SK-N-MC (cell line): ENCODE data around the gene GSTM4.
"Not testable (repeated sequence)": the region's sequence is repeated elsewhere in the genome, so short reads cannot be mapped to it uniquely, and the experiment has no call there.

Experiments used
- DNase-seq: peaks from one replicate; pipeline ENCODE4 v3.0.0-alpha.2; 2011; ENCODE audit warnings: low read depth, low spot score
- H3K27ac ChIP-seq: fragments of 200-600 bp; sonication (generic); 2 replicates; pipeline ENCODE4 v1.5.1; 2016; ENCODE audit warnings: mixed run types
- H3K36me3 ChIP-seq: fragments of 200-600 bp; sonication (generic); 2 replicates; pipeline ENCODE4 v1.6.1; 2017; ENCODE audit warnings: antibody characterized with exemption, low read length, mixed read lengths; ENCODE audit not compliant: insufficient read depth
- H3K4me3 ChIP-seq: fragments of 200-600 bp; sonication (generic); 2 replicates; pipeline ENCODE4 v1.5.1; 2016
- H3K9ac ChIP-seq: fragments of 200-600 bp; sonication (generic); 2 replicates; pipeline ENCODE4 v1.8.0; 2017; ENCODE audit warnings: mixed run types, mixed read lengths; ENCODE audit not compliant: insufficient read length
- H3K9me3 ChIP-seq: fragments of 200-600 bp; sonication (generic); 2 replicates; pipeline ENCODE4 v1.6.1; 2017; ENCODE audit warnings: low read depth, mild to moderate bottlenecking, antibody characterized with exemption, low read length, moderate library complexity, mixed read lengths
- EZH2 ChIP-seq: fragments of 200-600 bp; sonication (generic); IDR thresholded peaks from one replicate; pipeline ENCODE4 v1.6.1; 2017; ENCODE audit warnings: antibody characterized with exemption
- FOXP2 ChIP-seq: optimal IDR thresholded peaks from 2 replicates; pipeline ENCODE3; 2011; ENCODE audit warnings: mild to moderate bottlenecking, moderate library complexity; ENCODE audit not compliant: insufficient read depth; ENCODE audit errors: extremely low read length, control extremely low read depth
- POLR2AphosphoS5 ChIP-seq: IDR thresholded peaks from 2 replicates; pipeline ENCODE4 v1.6.1; 2012; ENCODE audit warnings: mild to moderate bottlenecking, low read depth, low read length, borderline replicate concordance

Gene GSTM4

GRCh38 chr1:109667452-109668122 is 11.7 kb downstream of the GSTM4 start, which contains the start of gene GSTM2:
GSTM2 (plus strand) TSS chr1:109668057; CDS start chr1:109668116, 59 bp downstream.
- DNase-seq: peak; percentile 51
- Histone ChIP-seq H3K27ac (peak within 1 kb of the TSS; percentile 71; the same call in 1 of the 2 replicates), H3K4me3 (peak within 1 kb of the TSS; percentile 82), H3K36me3 (peaks cover 15% of the 10 kb centered on the region; the same call in 1 of the 2 replicates), H3K9ac (peak within 1 kb of the TSS; percentile 78), H3K9me3 (no peaks in the 10 kb centered on the region)
- TF ChIP-seq EZH2 (no peak), POLR2AphosphoS5 (peak; percentile 70), FOXP2 (peak; percentile 34)

DNA sequence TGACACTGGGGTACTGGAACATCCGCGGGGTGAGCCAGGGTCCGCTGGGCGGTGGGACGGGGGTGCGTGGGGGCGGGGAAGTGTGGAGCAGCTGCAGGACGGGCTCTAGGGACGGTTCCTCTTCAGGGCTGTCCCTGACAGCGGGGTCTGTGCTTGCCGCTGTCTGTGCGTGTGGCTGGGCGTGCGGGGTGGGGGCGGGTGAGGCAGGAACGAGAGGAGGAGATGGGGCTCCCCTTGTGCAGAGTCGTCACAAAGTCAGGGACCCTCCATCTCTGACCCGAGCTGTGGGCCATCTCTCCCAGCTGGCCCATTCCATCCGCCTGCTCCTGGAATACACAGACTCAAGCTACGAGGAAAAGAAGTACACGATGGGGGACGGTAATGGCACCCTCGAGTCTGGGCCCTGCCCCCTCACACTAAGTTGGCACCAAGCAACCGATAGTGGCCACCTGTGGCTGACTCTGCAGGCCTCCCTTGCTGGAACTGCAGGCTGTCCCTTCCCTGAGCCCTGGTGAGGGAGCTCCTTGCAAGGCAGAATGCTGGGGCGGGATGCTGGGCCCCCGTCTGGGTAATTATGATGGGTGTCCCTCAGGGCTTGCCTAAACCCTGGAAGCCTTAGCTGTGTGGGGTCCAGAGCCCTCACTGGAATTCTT is 12.3 kb downstream of the GSTM4 start:
- no peak for DNase-seq
- H3K36me3 ChIP-seq: peaks cover 15% of the 10 kb centered on the region; the same call in 1 of the 2 replicates
- H3K9ac ChIP-seq: peak overlapping the region; percentile 51
- no peaks in the 10 kb centered on the region for H3K9me3 ChIP-seq
- no peak for TF ChIP-seq FOXP2
- peak overlapping the region; percentile 82 for H3K4me3 ChIP-seq
- H3K27ac ChIP-seq: no peak overlapping the region

DNA sequence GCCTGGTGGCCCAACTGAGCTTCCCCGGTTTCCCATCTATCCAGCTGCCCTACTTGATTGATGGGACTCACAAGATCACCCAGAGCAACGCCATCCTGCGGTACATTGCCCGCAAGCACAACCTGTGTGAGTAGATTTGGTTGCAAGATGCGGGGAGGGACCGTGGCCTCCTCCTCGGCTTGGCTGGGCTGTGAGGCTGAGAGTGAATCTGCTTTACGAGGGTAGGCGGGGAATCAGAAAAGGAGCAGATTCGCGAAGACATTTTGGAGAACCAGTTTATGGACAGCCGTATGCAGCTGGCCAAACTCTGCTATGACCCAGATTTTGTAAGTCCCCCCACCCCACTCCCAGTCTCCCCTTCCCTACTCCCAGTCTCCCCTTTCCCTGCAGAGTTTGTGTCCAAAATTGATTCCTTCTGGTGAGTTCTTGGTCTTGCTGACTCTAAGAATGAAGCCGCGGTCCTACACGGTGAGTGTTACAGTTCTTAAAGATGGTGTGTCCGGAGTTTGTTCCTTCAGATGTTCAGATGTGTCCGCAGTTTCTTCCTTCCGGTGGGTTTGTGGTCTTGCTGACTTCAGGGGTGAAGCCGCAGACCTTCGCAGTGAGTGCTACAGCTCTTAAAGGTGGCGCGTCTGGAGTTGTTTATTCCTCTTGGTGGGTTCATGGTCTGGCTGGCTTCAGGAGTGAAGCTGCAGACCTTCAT is 13.5 kb downstream of the GSTM4 start:
- Histone ChIP-seq H3K4me3 (no peak overlapping the region), H3K9me3 (no peaks in the 10 kb centered on the region), H3K36me3 (peaks cover 15% of the 10 kb centered on the region; the same call in 1 of the 2 replicates), H3K9ac (no peak overlapping the region), H3K27ac (no peak overlapping the region)
- TF ChIP-seq EZH2 (no peak), POLR2AphosphoS5 (no peak), FOXP2 (no peak)
- no peak for DNase-seq

DNA sequence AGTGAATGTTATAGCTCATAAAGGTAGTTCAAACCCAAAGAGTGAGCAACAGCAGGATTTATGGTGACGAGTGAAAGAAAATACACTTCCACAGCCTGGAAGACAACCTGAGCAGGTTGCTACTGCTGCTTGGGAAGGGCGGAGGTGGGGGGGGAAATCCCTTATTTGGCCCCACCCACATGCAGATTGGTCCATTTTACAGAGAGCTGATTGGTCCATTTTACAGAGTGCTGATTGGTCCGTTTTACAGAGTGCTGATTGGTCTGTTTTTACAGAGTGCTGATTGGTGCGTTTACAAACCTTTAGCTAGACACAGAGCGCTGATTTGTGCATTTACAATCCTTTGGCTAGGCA is 14.0 kb downstream of the GSTM4 start:
- not testable (repeated sequence) for H3K4me3 ChIP-seq, H3K9me3 ChIP-seq, H3K9ac ChIP-seq, H3K27ac ChIP-seq, DNase-seq
- H3K36me3 ChIP-seq: peaks cover 15% of the 10 kb centered on the region; the same call in 1 of the 2 replicates

DNA sequence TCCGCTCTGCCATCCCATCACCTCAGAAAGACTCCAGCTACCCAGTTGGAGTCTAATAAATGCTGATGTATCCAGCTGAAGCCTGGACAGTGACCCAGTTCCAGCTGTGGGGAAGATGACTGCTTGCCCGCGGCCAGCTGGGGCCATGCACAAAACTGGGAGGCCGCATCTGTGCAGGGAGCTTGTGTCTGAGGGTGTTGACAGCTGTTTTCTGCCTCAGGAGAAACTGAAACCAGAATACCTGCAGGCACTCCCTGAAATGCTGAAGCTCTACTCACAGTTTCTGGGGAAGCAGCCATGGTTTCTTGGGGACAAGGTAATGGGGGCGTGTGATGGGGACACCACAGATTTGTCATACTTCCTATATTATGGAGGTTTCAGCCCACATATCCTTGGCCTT is 15.2 kb downstream of the GSTM4 start:
- Histone ChIP-seq H3K27ac (no peak overlapping the region), H3K36me3 (peaks cover 15% of the 10 kb centered on the region; the same call in 1 of the 2 replicates), H3K4me3 (no peak overlapping the region), H3K9me3 (no peaks in the 10 kb centered on the region), H3K9ac (no peak overlapping the region)
- no peak for DNase-seq
- no peak for TF ChIP-seq EZH2
- TF ChIP-seq FOXP2: no peak
- no peak for TF ChIP-seq POLR2AphosphoS5

DNA sequence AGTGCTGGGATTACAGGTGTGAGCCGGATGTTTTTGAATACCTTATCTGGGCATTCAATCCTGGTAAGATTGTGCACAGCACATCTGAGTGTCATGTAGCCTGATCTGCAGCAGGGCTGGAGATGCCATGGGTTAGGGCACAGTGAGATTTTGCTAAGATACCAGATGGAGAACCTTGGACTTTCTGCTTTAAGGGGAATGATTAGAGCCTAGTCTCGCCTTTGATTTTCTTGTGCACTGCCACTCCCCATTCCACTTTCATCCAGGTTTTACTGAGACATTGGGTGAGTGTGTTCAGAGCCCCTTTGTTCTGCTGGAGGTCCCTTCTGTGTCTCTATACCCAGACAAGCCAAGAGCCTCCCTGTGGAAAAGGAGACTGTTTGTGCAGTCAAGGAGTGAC is 18.0 kb downstream of the GSTM4 start:
- not testable (repeated sequence) for H3K9me3 ChIP-seq, DNase-seq, H3K27ac ChIP-seq, H3K9ac ChIP-seq, H3K4me3 ChIP-seq
- peaks cover 15% of the 10 kb centered on the region; the same call in 1 of the 2 replicates for H3K36me3 ChIP-seq

- H3K27ac ChIP-seq, H3K9ac ChIP-seq, H3K36me3 ChIP-seq, H3K4me3 ChIP-seq, H3K9me3 ChIP-seq, DNase-seq: not testable (repeated sequence)
Observed at GRCh38 chr1:109676683-109677381, 20.9 kb downstream of the GSTM4 start.

DNA sequence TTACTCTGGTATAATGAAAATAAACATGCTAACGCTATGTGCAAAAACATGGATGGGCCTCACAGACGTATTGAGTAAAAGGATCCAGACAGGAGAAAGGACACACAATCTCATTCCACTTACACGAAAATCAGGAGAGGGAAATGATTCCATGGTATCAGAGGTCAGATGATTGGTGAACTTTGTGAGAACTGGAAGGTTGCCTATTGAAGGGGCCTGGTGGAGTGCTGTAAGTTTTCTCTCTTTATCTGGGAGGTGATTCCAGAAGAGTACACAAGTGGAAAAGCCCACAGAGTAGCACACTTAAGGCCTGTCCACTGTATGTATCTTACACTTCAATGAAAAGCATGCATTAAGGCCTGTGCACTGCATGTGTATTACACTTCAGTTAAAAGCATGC is 21.6 kb downstream of the GSTM4 start:
- H3K27ac ChIP-seq: no peak overlapping the region
- no peak overlapping the region for H3K4me3 ChIP-seq
- TF ChIP-seq POLR2AphosphoS5: no peak
- no peak for TF ChIP-seq EZH2
- TF ChIP-seq FOXP2: no peak
- no peak for DNase-seq
- no peaks in the 10 kb centered on the region for H3K9me3 ChIP-seq
- H3K9ac ChIP-seq: no peak overlapping the region
- no peaks in the 10 kb centered on the region; the same call in 1 of the 2 replicates for H3K36me3 ChIP-seq

DNA sequence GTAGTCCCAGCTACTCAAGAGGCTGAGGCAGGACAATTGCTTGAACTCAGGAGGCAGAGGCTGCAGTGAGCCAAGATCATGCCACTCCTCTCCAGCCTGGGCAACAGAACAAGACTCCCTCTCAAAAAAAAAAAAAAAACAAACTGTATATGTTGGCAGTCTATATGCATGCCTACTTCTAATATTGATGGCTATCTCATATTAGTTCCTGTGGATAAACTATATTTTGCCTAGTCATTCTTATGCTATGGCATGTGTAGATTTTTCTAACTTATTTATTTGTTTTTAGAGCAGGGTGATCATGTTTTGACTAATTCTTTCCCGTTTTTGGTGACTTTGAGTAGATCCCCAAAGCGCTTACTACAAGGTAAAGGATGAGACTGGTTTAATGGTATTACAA is 22.7 kb downstream of the GSTM4 start:
- H3K27ac ChIP-seq, DNase-seq, H3K4me3 ChIP-seq, H3K36me3 ChIP-seq, H3K9ac ChIP-seq, H3K9me3 ChIP-seq: not testable (repeated sequence)

GRCh38 chr1:109684777-109685176 is 28.9 kb downstream of the GSTM4 start:
- H3K36me3 ChIP-seq, DNase-seq, H3K9me3 ChIP-seq, H3K9ac ChIP-seq, H3K4me3 ChIP-seq, H3K27ac ChIP-seq: not testable (repeated sequence)

- H3K9ac ChIP-seq, H3K27ac ChIP-seq, DNase-seq, H3K4me3 ChIP-seq, H3K36me3 ChIP-seq, H3K9me3 ChIP-seq: not testable (repeated sequence)
Observed at GRCh38 chr1:109685399-109685798, 29.5 kb downstream of the GSTM4 start.

DNA sequence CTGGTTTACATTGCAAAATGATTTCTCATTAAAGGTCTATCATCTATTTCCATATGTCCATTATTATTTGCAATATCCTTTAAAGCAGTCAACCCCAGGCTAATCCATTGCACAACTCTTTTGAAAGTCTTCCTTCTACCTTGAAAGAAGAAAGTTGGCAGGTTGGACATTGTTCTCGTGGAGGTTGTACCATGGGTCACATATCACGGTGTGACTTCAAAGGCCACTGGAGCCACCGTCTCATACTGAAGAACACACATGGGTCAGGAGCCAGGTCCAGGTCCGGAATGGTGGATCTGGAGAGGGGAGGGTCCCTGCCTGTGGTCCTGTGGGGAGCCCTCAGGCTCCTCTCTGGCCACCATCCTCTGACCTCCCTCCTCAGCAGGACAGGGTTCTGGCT is 30.0 kb downstream of the GSTM4 start:
- not testable (repeated sequence) for H3K36me3 ChIP-seq, H3K9me3 ChIP-seq, H3K4me3 ChIP-seq, H3K9ac ChIP-seq, H3K27ac ChIP-seq, DNase-seq
